Stimulated activated naive CD4-positive, alpha-beta T cell (primary cell): ENCODE results near the gene COL20A1.

Experiments
- DNase-seq, 6 experiments: peaks; one replicate each; lab custom pipeline; 2025; lab: John Stamatoyannopoulos, UW

COL20A1 gene

DNA sequence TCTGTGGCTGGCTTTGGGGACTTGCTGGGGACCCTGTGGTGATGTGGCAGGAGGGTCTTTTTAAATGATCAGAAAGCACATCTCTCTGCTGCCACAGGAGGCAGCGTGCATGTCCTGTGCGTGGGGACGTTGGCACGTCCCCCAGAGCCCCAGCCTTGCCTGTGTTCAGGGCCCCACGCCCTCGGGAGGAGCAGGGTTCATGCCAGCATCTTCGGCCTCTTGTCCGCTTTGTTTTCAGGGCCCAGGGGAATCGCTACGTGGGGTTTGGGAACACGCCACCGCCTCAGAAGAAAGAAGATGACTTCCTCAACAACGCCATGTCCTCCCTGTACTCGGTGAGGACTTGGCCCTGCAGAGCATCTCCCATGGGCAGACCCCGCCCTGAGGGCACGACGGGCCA is 14.3 kb upstream of the COL20A1 start:
- DNase-seq, result no peak

DNA sequence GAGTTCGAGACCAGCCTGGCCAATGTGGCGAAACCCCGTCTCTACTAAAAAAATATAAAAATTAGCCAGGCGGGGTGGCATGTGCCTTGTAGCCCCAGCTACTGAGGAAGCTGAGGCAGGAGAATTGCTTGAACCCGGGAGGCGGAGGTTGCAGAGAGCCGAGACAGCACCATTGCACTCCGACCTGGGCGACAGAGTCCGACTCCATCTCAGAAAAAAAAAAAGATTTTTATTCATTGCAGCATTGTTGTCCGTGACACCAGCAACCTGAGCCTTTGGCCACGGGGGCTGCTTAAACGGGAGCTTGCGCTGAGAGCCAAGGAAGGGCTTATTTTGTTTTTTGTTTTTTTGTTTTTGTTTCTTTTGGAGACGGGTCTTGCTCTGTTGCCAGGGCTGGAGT is 13.1 kb upstream of the COL20A1 start:
- no peak for DNase-seq

DNA sequence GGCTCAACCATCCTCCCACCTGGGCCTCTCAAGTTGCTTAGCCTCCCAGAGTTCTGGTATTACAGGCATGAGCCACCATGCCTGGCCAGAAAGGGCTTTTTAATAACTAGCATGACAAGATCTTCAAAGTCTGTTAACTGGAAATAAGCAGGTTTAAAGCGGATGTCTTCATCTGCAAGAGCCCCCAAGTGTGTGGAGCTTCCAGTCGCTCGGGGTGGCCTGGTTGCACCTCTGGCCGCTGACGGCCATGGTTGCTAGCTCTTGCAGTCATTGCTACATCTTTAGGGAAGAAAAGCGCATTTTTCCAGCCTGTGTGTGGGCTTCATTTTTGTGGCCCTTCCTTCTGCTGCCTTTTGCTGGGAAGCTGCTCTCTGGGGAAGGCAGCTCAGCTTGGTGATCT is 12.6 kb upstream of the COL20A1 start:
- no peak for DNase-seq

DNA sequence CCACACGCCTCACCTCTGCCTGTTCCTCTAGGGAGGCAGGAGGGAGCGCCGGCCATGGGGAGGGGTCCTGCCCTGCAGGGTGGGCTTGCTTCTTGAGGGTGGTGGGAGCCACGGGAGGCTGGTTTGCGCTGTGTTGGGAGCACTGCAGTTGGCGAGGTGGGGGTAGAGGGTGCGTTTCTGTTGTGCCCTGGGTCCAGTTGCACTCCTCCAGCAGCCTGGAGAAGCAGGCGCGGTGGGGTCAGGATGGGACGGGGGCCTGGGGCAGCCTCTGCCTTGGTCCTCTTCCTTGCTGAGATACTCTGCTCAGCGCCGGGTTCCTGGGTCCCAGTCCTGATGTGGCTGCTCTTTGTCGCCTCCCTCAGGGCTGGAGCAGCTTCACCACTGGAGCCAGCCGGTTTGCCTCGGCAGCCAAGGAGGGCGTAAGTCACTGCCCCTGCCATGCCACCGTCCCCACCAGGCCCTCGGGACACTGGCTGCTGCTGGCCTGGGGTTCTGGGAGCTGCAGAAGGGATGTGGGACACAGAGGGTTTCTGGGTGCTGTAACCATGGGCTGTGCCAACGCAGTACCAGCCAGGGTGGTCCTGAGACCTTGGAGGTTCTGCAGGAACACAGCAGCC is 11.9 kb upstream of the COL20A1 start:
- no peak for DNase-seq

DNA sequence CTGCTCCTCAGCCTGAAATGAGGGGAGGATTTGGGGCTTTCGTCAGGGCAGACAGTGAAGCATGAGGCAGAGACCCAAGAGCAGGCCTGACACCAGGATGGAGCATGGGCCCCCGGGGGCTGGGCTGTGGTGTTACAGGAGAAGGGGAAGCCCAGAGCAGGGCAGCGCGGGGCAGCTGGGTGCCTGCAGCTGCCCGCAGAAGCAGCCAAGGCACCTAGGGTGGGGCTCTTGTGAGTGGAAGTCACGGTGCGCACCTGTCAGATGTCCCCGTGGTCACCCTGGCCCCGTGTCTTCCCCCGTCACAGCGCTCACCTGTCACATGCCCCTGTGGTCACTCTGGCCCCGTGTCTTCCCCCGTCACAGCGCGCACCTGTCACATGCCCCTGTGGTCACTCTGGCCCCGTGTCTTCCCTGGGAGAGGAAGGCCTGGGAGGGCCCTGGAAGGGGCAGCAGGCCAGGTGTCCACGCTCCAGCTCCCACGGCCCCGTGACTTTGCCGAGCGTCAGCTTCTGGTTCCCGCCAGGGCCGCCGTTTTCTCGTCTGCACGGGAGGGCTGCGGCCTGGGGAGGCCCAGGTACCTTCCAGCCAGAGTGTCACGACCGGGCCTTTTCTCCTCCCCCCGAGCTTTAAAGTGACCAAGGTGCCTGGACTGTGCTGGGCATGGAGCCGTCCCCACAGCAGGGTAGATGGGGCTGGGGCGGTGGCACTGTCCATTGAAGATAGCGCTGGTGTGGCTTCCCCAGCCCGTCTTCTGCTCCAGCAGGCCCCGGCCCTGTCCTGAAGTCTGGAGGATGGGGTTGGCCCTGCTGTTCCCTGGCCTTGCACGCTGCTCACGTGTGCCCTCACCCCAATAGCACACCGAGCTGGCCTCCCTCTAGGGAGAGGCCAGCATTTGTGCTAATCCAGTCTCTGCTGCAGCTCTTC is 11.0 kb upstream of the COL20A1 start:
- no peak for DNase-seq

DNA sequence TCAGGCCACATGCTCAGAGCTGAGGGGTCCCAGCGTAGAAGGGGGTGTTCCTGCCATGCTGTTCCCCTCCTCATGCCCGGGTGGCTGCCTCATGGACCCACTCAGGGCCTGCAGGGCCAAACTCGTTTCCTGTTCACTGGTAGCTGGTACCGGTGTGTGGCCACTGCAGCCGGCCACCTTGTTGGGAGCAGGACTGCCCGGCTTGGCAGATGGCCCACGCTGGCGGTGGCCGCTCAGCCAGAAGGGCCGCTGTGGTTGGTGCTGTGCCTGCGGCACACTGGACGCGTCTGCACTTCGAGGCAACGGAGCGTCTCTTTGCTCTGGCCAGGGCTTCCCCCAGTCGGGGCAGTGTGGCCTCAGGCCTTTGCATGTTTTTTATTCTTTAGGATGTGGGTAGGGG is 10.0 kb upstream of the COL20A1 start:
- no peak for DNase-seq

DNA sequence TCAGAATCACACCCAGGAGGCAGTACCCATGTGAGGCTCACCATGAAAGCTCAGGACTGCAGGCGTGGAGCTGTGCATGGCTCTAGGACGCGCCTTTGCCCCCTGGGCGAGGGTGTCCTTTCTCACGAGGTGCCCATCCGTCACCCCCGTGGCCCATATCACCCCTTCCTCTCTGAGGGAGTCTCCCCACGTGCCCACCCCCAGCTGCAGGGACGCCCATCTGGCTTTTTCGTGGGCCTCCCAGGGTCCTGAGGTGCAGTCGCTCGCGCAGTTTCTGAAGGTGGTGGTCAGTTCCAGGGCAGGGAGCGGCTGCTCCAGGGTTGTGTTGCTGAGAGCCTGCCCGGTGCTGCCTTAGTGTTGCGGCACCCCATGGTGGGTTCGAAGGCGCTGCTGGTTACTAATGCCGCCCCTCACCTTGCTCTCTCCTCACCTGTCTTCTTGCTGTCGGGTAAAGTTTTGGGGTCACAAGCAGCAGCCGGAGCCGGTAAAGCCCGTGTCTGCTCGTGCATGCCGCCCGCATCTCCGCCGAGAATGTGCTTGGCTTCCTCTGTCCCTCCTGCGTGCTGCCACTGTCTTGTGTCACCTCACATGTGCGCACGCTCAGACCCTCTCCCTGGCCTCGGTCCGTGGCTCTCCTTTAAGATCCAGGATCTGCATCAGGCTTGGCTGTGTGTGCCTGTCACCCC is 9.4 kb upstream of the COL20A1 start:
- no peak for DNase-seq

DNA sequence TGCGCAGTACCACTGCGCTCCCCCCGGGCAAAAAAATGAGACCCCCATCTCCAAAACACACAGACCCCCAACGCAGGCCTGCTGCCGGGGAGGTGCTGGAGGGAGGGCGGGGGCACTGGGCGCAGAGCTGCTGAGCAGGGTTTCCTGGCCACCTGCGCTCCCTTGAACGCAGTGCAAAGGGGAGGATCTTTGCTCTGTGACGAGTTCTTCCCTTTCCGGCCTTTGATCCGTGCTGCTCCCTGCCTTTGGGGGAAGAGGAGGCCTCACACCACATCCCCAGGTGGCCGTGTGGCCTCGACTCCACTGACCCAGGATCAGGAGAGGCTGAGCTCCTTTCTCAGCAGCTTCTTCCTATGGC is 8.9 kb upstream of the COL20A1 start:
- DNase-seq, result peak in 1 of 6 experiments; percentile 36

DNA sequence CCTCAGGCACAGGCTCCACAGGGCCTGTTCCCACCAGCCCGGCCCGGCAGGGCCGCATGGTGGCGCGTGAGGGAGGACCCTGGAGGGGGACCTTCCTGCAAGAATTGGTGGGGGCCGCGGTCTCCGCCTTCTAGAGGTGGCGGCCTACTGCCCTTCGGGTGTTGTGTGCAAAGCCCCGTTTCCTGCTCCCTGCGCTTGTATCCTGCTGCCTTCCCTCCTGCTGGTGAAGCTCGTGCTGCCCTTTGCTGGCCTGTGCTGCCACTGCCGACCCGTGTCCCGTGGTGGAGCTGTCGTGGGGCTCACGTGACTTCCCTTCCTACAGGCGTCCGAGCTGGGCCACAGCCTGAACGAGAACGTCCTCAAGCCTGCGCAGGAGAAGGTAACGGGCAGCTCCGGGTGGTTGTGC is 8.4 kb upstream of the COL20A1 start:
- DNase-seq, result no peak

DNA sequence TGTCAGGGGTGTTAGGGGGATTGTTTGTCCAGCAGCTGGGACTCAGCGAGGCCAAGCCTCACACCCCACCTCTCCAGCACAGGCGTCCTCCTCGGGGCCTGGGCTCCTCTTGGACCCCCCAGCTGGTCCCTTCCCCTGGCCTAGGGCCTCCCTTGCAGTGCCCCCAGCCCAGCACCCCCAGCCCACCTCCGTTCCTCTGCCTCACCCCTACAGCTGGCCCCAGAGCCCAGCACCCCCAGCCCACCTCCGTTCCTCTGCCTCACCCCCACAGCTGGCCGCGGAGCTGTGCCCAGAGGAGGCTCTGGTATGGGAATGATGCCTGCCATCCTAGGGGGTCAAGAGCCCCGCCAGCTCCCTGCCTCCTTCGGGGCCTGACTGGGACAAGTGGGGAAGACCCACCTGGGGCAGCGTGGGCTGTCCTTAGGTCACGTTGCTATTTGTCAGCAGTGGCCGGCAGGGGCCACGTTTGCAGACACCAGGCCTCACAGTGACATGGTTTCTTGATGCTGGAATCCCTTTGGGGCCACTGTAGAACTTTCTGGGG is 7.9 kb upstream of the COL20A1 start:
- DNase-seq, result no peak

DNA sequence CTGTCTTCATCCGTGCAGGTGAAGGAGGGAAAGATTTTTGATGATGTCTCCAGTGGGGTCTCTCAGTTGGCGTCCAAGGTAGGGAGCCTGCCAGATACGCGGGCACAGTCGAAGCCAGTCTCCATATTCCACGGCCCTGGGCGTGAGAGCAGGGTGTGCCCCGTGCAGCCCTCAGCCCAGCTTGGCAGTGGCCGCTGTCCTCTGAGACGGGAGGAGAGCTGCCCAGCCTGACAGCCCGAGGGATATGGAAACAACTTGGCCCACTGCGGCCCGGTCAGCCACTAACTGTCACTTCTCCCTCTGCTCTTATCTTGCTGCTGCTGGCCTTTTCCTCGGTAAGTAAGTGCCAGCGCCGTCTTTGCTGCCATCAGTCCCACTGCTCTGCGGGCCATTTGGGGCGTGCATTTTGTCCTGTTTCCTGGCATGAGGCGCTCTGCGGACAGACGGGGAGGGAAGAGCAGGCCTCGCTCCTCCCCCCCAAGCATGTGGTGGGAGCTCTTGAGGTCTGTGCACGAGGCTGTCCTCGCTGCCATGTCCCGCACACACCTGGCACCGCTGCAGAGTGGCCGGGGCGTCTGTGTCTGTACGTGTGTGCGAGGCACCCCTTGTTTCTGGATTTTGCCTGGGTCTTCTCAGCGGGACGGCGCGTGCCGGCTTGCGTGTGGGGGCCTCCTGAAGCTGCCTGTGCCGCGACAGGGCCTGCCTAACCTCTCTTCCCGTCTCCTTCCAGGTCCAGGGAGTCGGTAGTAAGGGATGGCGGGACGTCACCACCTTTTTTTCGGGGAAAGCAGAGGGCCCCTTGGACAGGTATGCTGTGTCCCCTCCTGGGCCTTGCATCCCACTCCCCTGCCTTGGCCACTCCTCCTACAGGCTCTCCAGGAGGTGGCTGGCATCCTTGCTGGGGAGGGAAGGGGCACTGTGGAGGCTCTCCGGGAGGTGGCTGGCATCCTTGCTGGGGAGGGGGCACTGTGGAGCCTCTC is 7.1 kb upstream of the COL20A1 start:
- DNase-seq, result no peak

DNA sequence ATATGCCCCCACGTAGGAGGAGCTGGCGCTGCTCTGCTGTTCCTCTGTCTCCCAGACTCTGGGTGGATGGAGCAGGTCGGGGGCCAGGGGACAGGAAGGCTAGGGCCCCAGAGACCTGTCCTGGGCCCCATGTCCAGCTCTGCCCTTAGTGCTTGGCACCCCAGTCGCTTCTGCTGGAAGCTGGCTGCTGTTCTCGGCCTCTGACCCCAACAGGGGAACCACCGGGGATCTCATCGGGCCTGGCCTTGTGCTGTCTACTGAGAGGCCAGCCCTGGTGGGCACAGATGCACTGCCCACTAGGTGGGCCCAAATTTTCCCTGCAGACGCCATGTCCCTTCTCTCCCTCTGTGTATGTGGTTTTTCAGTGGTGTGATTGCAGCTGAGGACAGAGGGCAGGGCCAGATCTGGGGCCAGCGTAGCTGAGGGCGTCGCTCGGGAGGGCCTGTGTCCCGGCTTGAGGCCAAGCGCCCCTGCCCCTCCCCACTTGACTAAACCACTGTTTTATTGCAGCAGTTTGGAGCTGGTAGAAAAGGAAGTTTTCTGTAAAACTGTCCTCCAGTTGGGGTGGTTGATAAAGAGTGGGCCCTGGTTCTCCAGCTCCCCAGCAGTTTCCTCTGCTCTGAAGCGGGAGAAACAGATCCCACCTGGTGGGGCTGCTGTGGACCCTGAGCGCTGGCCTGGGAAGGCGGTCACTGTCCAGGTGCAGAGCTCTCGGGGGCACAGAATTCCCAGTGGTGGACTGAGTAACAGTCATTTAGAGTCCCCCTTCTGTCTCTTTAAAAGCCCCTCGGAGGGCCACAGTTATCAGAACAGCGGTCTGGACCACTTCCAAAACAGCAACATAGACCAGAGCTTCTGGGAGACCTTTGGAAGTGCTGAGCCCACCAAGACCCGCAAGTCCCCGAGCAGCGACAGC is 5.9 kb upstream of the COL20A1 start:
- DNase-seq, result no peak

DNA sequence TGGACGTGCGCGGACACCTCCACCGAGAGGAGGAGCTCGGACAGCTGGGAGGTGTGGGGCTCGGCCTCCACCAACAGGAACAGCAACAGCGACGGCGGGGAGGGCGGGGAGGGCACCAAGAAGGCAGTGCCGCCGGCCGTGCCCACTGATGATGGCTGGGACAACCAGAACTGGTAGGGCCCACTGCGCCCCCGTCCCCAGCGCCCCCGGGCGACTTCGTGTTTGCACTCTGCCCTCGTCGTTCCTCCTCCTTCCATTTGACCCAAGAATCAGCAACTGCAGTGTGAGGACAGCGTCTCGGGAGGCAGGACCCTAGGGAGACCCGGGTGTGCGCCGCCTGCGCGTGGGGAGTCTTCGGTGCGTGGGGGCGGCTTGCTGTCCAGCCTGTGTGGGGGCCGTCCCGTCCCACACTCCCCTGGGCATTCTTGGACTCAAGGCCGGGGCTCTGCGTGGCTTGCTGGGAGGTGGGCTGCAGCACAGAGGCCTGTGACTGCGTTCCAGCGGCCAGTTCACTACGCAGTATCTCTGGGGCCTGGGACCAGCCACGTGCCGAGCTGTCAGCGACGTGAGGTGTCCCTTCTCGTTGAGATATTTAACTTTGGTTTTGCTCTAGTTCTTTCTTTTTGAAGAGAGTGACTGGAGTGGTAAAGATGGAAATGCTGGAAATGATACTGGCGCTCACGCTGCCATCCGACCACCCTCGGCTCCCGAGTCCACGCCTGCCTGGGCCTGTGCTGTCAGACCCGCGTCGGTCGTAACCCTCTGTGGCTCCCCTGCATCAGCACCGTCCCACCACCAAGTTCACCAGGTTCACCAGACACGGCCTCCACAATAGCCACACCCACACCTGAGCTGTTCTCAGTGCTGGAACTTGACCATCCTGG is 5.0 kb upstream of the COL20A1 start:
- DNase-seq, result no peak

DNA sequence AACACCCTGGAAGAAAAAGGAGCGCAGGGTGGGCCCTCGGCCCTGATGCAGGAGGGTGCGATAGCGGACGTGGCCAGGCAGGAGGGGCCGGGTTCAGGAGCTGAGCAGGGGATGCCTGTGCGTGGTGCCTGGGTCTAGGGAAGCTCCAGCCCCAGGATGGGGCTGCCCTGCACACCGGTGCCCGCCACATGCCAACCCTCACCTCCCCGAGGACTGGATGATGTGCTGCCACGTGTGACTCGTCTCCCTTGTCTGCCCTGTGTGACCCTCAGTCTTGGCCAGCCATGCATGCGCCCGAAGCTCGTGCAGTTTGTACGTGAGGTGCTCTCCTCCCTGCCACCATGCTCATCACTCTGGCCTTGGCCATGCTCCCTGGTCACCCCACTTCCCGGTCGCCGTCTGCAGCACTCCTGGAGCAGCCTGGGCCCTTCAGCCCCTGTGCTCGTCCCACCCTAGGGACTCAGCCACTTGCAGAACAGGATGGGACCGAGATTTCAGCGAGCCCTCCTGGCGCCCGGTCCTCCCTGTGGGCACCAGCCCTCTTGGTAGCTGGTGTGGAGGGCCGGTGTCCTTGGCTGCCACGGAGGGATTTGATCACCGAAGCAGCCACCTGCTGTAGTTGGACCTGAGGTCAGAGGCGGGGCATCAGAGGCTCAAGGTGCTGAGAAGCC is 4.3 kb upstream of the COL20A1 start:
- no peak for DNase-seq

DNA sequence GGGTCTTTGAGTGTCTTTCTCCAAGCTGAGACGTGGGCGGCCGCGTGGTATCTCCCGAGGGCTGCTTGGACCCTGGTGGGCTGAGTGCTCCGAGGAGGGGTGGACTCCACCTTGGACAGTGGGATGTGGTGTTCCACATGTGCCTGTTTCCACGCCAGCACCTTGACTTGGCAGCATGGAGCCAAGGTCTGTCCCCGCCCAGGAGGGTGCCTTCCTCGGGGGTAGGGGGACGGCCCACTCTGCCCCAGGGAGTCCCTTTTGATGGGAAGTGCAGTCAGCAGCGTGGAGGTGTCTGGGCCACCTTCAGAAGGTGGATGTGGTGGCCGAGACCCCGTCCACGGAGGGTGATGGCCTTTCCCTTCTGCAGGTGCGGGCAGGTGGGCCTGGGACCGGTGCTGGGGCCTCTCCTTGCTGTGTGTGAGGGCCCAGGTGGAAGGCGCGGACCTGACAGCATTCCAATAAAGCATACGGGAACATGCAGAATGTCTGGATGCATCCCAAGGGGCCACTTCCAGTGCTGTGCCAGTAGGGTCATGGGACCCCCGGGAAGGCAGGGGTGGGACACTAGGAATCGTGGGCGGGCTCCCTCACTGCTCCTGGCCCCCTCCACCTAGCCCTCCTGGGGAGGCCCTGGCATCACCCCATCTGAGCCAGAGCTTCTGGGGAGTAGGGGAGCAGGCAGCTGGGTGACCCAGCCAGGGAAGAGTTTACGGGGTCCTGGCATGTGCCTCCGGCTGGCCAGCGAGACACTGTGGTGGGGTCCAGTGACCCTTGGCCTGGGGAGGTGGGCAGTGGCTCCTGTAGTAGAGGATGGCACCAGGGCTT is 3.5 kb upstream of the COL20A1 start:
- DNase-seq, result no peak

DNA sequence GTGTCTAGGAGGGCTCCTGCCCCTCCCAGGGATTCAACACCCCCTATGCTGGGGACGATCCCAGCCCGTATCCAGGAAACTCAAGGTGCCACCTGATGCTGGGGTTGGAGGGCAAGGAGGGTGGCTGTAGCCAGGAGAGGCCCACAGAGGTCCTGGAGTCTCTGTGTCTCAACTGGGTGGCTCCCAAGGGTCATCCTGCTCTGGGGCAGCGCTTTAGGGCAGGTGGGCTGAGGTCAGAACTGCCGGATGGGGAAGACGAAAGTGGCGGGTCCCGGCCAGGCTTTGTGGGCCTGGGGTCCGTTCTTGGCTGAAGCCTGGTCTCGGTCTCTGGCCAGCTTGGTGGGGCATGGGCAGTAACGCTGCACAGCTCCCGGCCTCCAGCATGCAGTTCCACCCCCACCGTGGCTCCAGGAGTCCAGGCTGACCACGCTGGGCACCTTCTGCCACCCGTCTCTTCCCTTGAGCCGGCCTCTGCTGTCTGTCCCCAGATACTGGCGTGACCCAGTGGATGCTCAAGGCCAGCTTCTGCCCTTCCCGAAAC is 2.8 kb upstream of the COL20A1 start:
- no peak for DNase-seq

DNA sequence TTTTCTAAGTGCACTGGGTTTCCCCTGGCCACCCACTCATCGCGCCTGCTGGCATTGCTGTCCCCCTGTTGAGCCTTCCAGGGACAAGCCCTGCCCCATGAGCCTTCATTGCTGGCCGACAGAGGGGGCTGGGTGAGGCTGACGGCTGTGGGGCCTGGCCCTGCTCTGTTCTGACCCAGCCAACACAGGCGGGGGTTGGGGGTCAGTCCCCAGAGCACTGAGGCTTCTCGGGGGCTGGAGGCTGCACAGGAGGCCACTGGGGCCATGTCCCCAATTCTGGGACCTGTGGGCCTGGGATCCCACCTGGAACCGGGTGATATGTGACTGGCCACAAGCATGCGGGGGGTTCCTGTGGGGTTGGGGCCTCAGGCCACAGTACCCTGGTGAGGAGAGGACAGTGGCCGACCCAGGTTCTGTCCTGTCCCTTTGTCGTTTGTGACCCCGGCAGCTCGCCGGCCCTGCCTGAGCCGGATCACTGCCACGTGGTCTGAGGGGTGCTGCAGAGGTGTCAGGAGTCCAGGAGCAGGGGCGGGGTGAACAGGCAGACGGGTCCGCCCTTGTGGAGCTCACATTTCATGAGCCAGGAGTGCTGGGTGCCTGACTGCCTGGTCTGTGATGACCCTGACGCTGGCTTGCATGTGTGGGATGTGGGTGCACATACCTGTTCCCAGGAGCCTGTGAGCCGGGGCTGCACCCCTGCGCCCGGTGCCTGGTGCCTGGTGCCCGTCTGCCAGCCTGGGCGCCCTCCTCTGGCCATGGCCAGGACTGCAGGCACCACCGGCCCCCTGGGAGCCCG is 2.1 kb upstream of the COL20A1 start:
- DNase-seq, result peak; percentile 16 to 57 (median 37)
